GM12878 (cell line): ENCODE measurements around the gene GABBR2. TPM values are rescaled to one million over a fixed set of nuclear protein-coding genes. Genes with fewer than 3 reads are reported as not detected.
A peak's percentile ranks its signal among the peaks of the same experiment; 100 is the strongest.

ENCODE experiments used
- ATAC-seq: fragments of 200-7000 bp; cut with Tn5 transposase; 3 replicates; pipeline ENCODE4 v1.9.1; 2020; ENCODE audit warnings: mild to moderate bottlenecking, moderate library complexity
- BruUV-seq: library from RNA; stranded (reverse); fragments of 400-500 nt; replicated peaks from 2 replicates; lab custom pipeline; 2021; lab: Mats Ljungman, UMichigan
- CTCF ChIA-PET: fragments of 300-600 bp; sonication (Branson Sonifier 250); formaldehyde crosslinking; extraction: SDS; loops from one replicate; lab custom pipeline; 2021; ENCODE audit warnings: inconsistent platforms; lab: Yijun Ruan, JAX
- POLR2A ChIA-PET: fragments of 350-600 bp; formaldehyde crosslinking; extraction: SDS; loops from one replicate; lab custom pipeline; 2021; ENCODE audit warnings: inconsistent platforms; lab: Charles Lee
- RAD21 ChIA-PET: fragments of 300-600 bp; sonication (Branson Sonifier 250); formaldehyde crosslinking; loops from one replicate; lab custom pipeline; 2023; ENCODE audit warnings: antibody characterized with exemption; ENCODE audit not compliant: unreplicated experiment; lab: Charles Lee
- SMC1A ChIA-PET: fragments of 300-600 bp; sonication (Branson Sonifier 250); formaldehyde crosslinking; loops from one replicate; lab custom pipeline; 2023; ENCODE audit not compliant: unreplicated experiment, uncharacterized antibody; lab: Charles Lee
- DNase-seq: peaks from one replicate; pipeline ENCODE4 v3.0.0-alpha.2; 2011; ENCODE audit warnings: low read depth, low spot score
- FAIRE-seq: peaks from 3 replicates; lab custom pipeline; 2011; peaks lifted over from hg19 to GRCh38; lab: Jason Lieb, UNC
- H2AFZ ChIP-seq: 2 replicates; pipeline ENCODE4 v1.6.0; 2011; ENCODE audit warnings: low read depth, low read length, control low read depth; ENCODE audit not compliant: control insufficient read depth
- H3K27ac ChIP-seq: 2 replicates; pipeline ENCODE4 v1.5.1; 2011; ENCODE audit warnings: control low read depth; ENCODE audit not compliant: control insufficient read depth, insufficient read depth
- H3K27me3 ChIP-seq, 2 experiments: replicated peaks in 1 of 2; 2 replicates each; pipeline versions ENCODE4 v1.6.0 to v1.6.1; 2011; ENCODE audit warnings: low read length in 1 of 2; ENCODE audit not compliant: control insufficient read depth in 2 of 2, insufficient read depth in 2 of 2
- H3K36me3 ChIP-seq, 2 experiments: 2 replicates each; pipeline ENCODE4 v1.5.1; 2011; ENCODE audit warnings: low read length in 1 of 2; ENCODE audit not compliant: control insufficient read depth in 2 of 2, insufficient read depth in 2 of 2
- H3K4me1 ChIP-seq: 2 replicates; pipeline ENCODE4 v1.6.1; 2011; ENCODE audit warnings: mild to moderate bottlenecking, low read length, moderate library complexity, mixed read lengths; ENCODE audit not compliant: control insufficient read depth, insufficient read depth
- H3K4me2 ChIP-seq: 2 replicates; pipeline ENCODE4 v1.6.0; 2011; ENCODE audit warnings: control low read depth; ENCODE audit not compliant: control insufficient read depth, insufficient read depth
- H3K4me3 ChIP-seq: fragments of 200-600 bp; sonication (generic); 2 replicates; pipeline ENCODE4 v1.5.1; 2016
- H3K79me2 ChIP-seq: 2 replicates; pipeline ENCODE4 v1.6.0; 2011; ENCODE audit warnings: low read length; ENCODE audit not compliant: control insufficient read depth, insufficient read depth
- H3K9ac ChIP-seq: 2 replicates; pipeline ENCODE4 v1.8.0; 2011; ENCODE audit warnings: low read length, control low read depth, mixed read lengths; ENCODE audit not compliant: control insufficient read depth, insufficient read depth
- H3K9me3 ChIP-seq: replicated peaks from 3 replicates; pipeline ENCODE4 v1.5.1; 2011; ENCODE audit warnings: mild to moderate bottlenecking, low read length; ENCODE audit not compliant: control insufficient read depth, insufficient read depth
- H4K20me1 ChIP-seq: 2 replicates; pipeline ENCODE4 v1.6.0; 2011; ENCODE audit not compliant: control insufficient read depth, insufficient read depth
- POLR2AphosphoS5 ChIP-seq: IDR thresholded peaks from 2 replicates; pipeline ENCODE4 v1.6.1; 2011; ENCODE audit warnings: mild to moderate bottlenecking, low read length, inconsistent platforms
- SMAD1 ChIP-seq: fragments of 450-650 bp; IDR thresholded peaks from 2 replicates; pipeline ENCODE4 v1.6.1; 2018; ENCODE audit warnings: mild to moderate bottlenecking, low read depth; ENCODE audit not compliant: partially characterized antibody
- SUPT20H ChIP-seq: IDR thresholded peaks from 2 replicates; pipeline ENCODE4 v1.6.1; 2011; ENCODE audit warnings: low read depth, mild to moderate bottlenecking, low read length, moderate library complexity, borderline replicate concordance; ENCODE audit not compliant: control insufficient read depth
- WGBS: methylation state at CpG from one replicate; pipeline ENCODE4 v1.1.6; 2016; ENCODE audit warnings: low lambda C conversion rate; ENCODE audit not compliant: insufficient replicate concordance, insufficient coverage; ENCODE audit errors: missing lambda C conversion rate; 5-methylcytosine and 5-hydroxymethylcytosine counted together
- in situ Hi-C: fragments of 300-500 bp; cut with MboI; formaldehyde crosslinking; loops from 9 replicates; pipeline ENCODE4 v1.14.3; 2018; ENCODE audit warnings: mixed read lengths
- intact Hi-C: fragments of 100-400 bp; cut with micrococcal nuclease; formaldehyde crosslinking; loops from one replicate; pipeline ENCODE4 v1.14.2; 2022; ENCODE audit not compliant: unreplicated experiment
- polyA plus RNA-seq, 11 experiments: library from polyadenylated mRNA; depleted of rRNA in 4 of 11; unstranded in 6 of 11; stranded (reverse) in 5 of 11; fragments of >200 nt; fragmentation: Nextera tagmentation in 4 of 11; fragmentation: Illumina TruSeq in 1 of 11; extraction: Ambion mirVana in 4 of 11; extraction: Trizol in 1 of 11; gene quantifications; 1 replicate in 1 of 11; 2 replicates in 10 of 11; pipeline versions ENCODE4 v1.2.1 to v1.2.3, GENCODE V29; 2011 to 2016; ENCODE audit warnings: inconsistent platforms in 2 of 11, missing spikeins in 2 of 11, low read depth in 1 of 11
- total RNA-seq, 4 experiments: library from RNA; depleted of rRNA in 3 of 4; stranded (reverse); fragments of >200 nt in 3 of 4; fragmentation: Illumina TruSeq in 1 of 4; extraction: Trizol in 1 of 4; gene quantifications; 2 replicates each; pipeline versions ENCODE4 v1.2.1 to v1.2.3, GENCODE V29; 2013 to 2021
- TF ChIP-seq, protein P1 (sequence below): fragments of 450-650 bp; IDR thresholded peaks from 2 replicates; pipeline ENCODE4 v1.6.1; 2017; ENCODE audit warnings: borderline replicate concordance
- TF ChIP-seq, protein P2 (sequence below), 3 experiments: IDR thresholded peaks in 2 of 3; conservative IDR thresholded peaks in 1 of 3; 2 replicates each; pipeline ENCODE4 v1.5.1; 2011; ENCODE audit warnings: low read depth in 3 of 3, low read length in 3 of 3, mild to moderate bottlenecking in 3 of 3, control low read depth in 2 of 3, moderate library complexity in 2 of 3, inconsistent platforms in 1 of 3, mixed read lengths in 1 of 3; ENCODE audit not compliant: control insufficient read depth in 2 of 3, insufficient read depth in 1 of 3; ENCODE audit errors: extremely low read depth in 1 of 3

Gene GABBR2
- total and polyA plus RNA-seq, 10 of the 15 experiments (the other 5 are each of a cell fraction or from before 2014, with no cell fraction given): 0.02 to 2.2 (median 0.06) TPM; not detected in 2

DNA sequence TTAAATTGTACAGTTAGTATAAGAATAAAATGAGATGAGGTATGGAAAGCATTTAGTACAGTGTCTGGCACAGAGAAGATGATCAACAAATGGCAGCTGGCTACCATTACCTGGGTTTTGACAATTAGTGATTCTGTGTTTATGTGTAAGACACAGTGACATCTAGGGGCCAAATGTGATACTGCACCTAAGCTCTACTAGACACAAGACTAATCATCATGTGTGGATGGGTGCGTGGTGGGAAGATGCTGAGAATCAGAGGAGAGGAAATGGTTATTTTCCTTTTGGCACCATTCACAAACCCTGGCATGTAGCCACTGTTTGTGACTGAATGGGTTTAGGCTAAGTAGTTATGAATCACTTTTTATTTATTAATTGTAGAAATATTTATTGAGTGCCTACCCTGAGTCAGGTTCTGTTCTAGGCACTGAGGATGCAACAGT lies 343.5 kb downstream of the GABBR2 start:
- H3K9me3 ChIP-seq: peaks cover 1% of the 10 kb centered on the region
- intact Hi-C loops: no loop called here
- in situ Hi-C loops: no loop called here
- TF ChIP-seq SMAD1 (no peak), POLR2AphosphoS5 (no peak), SUPT20H (no peak)
- TF ChIP-seq, protein P1, sequence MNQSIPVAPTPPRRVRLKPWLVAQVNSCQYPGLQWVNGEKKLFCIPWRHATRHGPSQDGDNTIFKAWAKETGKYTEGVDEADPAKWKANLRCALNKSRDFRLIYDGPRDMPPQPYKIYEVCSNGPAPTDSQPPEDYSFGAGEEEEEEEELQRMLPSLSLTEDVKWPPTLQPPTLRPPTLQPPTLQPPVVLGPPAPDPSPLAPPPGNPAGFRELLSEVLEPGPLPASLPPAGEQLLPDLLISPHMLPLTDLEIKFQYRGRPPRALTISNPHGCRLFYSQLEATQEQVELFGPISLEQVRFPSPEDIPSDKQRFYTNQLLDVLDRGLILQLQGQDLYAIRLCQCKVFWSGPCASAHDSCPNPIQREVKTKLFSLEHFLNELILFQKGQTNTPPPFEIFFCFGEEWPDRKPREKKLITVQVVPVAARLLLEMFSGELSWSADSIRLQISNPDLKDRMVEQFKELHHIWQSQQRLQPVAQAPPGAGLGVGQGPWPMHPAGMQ: no peak
- TF ChIP-seq, protein P2, sequence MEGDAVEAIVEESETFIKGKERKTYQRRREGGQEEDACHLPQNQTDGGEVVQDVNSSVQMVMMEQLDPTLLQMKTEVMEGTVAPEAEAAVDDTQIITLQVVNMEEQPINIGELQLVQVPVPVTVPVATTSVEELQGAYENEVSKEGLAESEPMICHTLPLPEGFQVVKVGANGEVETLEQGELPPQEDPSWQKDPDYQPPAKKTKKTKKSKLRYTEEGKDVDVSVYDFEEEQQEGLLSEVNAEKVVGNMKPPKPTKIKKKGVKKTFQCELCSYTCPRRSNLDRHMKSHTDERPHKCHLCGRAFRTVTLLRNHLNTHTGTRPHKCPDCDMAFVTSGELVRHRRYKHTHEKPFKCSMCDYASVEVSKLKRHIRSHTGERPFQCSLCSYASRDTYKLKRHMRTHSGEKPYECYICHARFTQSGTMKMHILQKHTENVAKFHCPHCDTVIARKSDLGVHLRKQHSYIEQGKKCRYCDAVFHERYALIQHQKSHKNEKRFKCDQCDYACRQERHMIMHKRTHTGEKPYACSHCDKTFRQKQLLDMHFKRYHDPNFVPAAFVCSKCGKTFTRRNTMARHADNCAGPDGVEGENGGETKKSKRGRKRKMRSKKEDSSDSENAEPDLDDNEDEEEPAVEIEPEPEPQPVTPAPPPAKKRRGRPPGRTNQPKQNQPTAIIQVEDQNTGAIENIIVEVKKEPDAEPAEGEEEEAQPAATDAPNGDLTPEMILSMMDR (IDR thresholded peaks at IDR 0.05 in 2 of 3, conservative IDR thresholded peaks at IDR 0.05 in 1 of 3; ENCODE audit: control insufficient read depth in 2 of 3, extremely low read depth in 1 of 3, insufficient read depth in 1 of 3, low read depth in 3 of 3, low read length in 3 of 3): peak in 2 of 3 experiments; percentile 55 to 59; a peak in 5 of 6 replicates
- H3K4me1 ChIP-seq: no peaks in the 10 kb centered on the region
- WGBS: 100% methylated on average over 1 of the region's 1 CpG
- no TSS peak for BruUV-seq
- ATAC-seq (no peak), FAIRE-seq (peak; percentile 65), DNase-seq (no peak)
- no peak overlapping the region for H3K4me3 ChIP-seq
- H3K27ac ChIP-seq: no peak overlapping the region
- no peak overlapping the region for H3K9ac ChIP-seq
- no peak overlapping the region for H2AFZ ChIP-seq
- ChIA-PET RAD21 (no interaction called here), CTCF (interaction anchor here (0.6 to 0.7 kb wide), 2 partner anchors 9 to 11 kb away, joined by 3 read pairs; no protein-coding TSS in a partner anchor), SMC1A (no interaction called here), POLR2A (no interaction called here)
- no peaks in the 10 kb centered on the region for H4K20me1 ChIP-seq
- H3K79me2 ChIP-seq: no peaks in the 10 kb centered on the region
- H3K36me3 ChIP-seq: no peaks in the 10 kb centered on the region
- peaks cover 0 to 2% of the 10 kb centered on the region in 2 experiments; a peak in 3 of 4 replicates for H3K27me3 ChIP-seq
- no peak overlapping the region for H3K4me2 ChIP-seq
